Smooth muscle cell (in vitro differentiated cells): Measurements from ENCODE around the gene POLR1A. TPM values are rescaled to one million over a fixed set of nuclear protein-coding genes. Genes with fewer than 3 reads are reported as not detected.
A peak's percentile ranks its signal among the peaks of the same experiment; 100 is the strongest.

Experiments used
- DNase-seq: peaks from one replicate; lab custom pipeline; 2025; ENCODE audit not compliant: unreplicated experiment; lab: John Stamatoyannopoulos, UW
- H2AFZ ChIP-seq: fragments of 200-600 bp; sonication (generic); 2 replicates; pipeline ENCODE4 v1.6.0; 2016; ENCODE audit warnings: antibody characterized with exemption, low read depth, mild to moderate bottlenecking
- H3F3A ChIP-seq: fragments of 200-600 bp; sonication (generic); 2 replicates; pipeline ENCODE4 v1.6.0; 2017; ENCODE audit warnings: antibody characterized with exemption, low read depth
- H3K27ac ChIP-seq: fragments of 200-600 bp; sonication (generic); 2 replicates; pipeline ENCODE4 v1.5.1; 2016; ENCODE audit warnings: low read depth, mild to moderate bottlenecking
- H3K27me3 ChIP-seq: fragments of 200-600 bp; sonication (generic); 2 replicates; pipeline ENCODE4 v1.6.1; 2016; ENCODE audit warnings: low read depth, mild to moderate bottlenecking
- H3K36me3 ChIP-seq: fragments of 200-600 bp; sonication (generic); 2 replicates; pipeline ENCODE4 v1.5.1; 2016; ENCODE audit warnings: low read depth
- H3K4me1 ChIP-seq: fragments of 200-600 bp; sonication (generic); 2 replicates; pipeline ENCODE4 v1.5.1; 2016; ENCODE audit warnings: low read depth
- H3K4me2 ChIP-seq: fragments of 200-600 bp; sonication (generic); 2 replicates; pipeline ENCODE4 v1.6.0; 2016; ENCODE audit warnings: mild to moderate bottlenecking
- H3K4me3 ChIP-seq: fragments of 200-600 bp; sonication (generic); 2 replicates; pipeline ENCODE4 v1.5.1; 2016; ENCODE audit warnings: mild to moderate bottlenecking
- H3K79me2 ChIP-seq: fragments of 200-600 bp; sonication (generic); 2 replicates; pipeline ENCODE4 v1.6.0; 2016; ENCODE audit warnings: low read depth, mild to moderate bottlenecking
- H3K9ac ChIP-seq: fragments of 200-600 bp; sonication (generic); 2 replicates; pipeline ENCODE4 v1.6.0; 2016; ENCODE audit warnings: low read depth
- H3K9me3 ChIP-seq: fragments of 200-600 bp; sonication (generic); replicated peaks from 2 replicates; pipeline ENCODE4 v1.5.1; 2016; ENCODE audit warnings: low read depth
- H4K20me1 ChIP-seq: fragments of 200-600 bp; sonication (generic); 2 replicates; pipeline ENCODE4 v1.6.0; 2016; ENCODE audit warnings: low read depth
- WGBS: methylation state at CpG from one replicate; pipeline ENCODE4 v1.1.7; 2016; ENCODE audit warnings: low lambda C conversion rate; 5-methylcytosine and 5-hydroxymethylcytosine counted together
- polyA plus RNA-seq: library from polyadenylated mRNA; unstranded; fragments of >200 nt; fragmentation: Nextera tagmentation; extraction: Ambion mirVana; gene quantifications from 2 replicates; pipeline ENCODE4 v1.2.1, GENCODE V29; 2016
- total RNA-seq: library from RNA; depleted of rRNA; stranded (reverse); fragments of >200 nt; gene quantifications from 2 replicates; pipeline ENCODE4 v1.2.3, GENCODE V29; 2014
- TF ChIP-seq, protein P1 (sequence below): fragments of 200-600 bp; sonication (generic); IDR thresholded peaks from 2 replicates; pipeline ENCODE4 v1.5.1; 2017; ENCODE audit warnings: borderline replicate concordance, mild to moderate bottlenecking, antibody characterized with exemption; ENCODE audit not compliant: insufficient read depth, poor library complexity, severe bottlenecking

Gene POLR1A
- total and polyA plus RNA-seq, 2 experiments from 2014 or later = 4.9 to 20.8 TPM

- 96% methylated on average over 5 of the region's 5 CpGs for WGBS
- no peak overlapping the region for H3K27ac ChIP-seq
- H4K20me1 ChIP-seq = no peaks in the 10 kb centered on the region
- no peak for DNase-seq
- no peak overlapping the region for H3K4me3 ChIP-seq
- H3K4me1 ChIP-seq = no peaks in the 10 kb centered on the region
- no peak overlapping the region for H3K4me2 ChIP-seq
- no peaks in the 10 kb centered on the region for H3K79me2 ChIP-seq
- no peaks in the 10 kb centered on the region for H3K9me3 ChIP-seq
- H3K9ac ChIP-seq = no peak overlapping the region
- no peak overlapping the region for H2AFZ ChIP-seq
- TF ChIP-seq, protein P1, sequence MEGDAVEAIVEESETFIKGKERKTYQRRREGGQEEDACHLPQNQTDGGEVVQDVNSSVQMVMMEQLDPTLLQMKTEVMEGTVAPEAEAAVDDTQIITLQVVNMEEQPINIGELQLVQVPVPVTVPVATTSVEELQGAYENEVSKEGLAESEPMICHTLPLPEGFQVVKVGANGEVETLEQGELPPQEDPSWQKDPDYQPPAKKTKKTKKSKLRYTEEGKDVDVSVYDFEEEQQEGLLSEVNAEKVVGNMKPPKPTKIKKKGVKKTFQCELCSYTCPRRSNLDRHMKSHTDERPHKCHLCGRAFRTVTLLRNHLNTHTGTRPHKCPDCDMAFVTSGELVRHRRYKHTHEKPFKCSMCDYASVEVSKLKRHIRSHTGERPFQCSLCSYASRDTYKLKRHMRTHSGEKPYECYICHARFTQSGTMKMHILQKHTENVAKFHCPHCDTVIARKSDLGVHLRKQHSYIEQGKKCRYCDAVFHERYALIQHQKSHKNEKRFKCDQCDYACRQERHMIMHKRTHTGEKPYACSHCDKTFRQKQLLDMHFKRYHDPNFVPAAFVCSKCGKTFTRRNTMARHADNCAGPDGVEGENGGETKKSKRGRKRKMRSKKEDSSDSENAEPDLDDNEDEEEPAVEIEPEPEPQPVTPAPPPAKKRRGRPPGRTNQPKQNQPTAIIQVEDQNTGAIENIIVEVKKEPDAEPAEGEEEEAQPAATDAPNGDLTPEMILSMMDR = no peak
- H3K27me3 ChIP-seq = no peaks in the 10 kb centered on the region
- no peaks in the 10 kb centered on the region for H3F3A ChIP-seq
- H3K36me3 ChIP-seq = peaks cover 75% of the 10 kb centered on the region
These were observed 17.7 kb upstream of the POLR1A start for GRCh38 chr2:86123328-86123925.

- Histone ChIP-seq H3K27ac (no peak overlapping the region), H3K79me2 (peaks cover 2% of the 10 kb centered on the region), H3K4me3 (no peak overlapping the region), H3F3A (no peaks in the 10 kb centered on the region), H3K9me3 (no peaks in the 10 kb centered on the region), H3K9ac (no peak overlapping the region), H3K27me3 (no peaks in the 10 kb centered on the region), H2AFZ (no peak overlapping the region), H3K4me1 (peaks cover 5% of the 10 kb centered on the region), H3K4me2 (no peak overlapping the region), H4K20me1 (peaks cover 27% of the 10 kb centered on the region), H3K36me3 (peaks cover 46% of the 10 kb centered on the region)
- DNase-seq = no peak
- TF ChIP-seq, protein P1 = no peak
- WGBS = 98% methylated on average over 2 of the region's 2 CpGs
These were observed 12.4 kb upstream of the POLR1A start for GRCh38 chr2:86118130-86118529.

DNA sequence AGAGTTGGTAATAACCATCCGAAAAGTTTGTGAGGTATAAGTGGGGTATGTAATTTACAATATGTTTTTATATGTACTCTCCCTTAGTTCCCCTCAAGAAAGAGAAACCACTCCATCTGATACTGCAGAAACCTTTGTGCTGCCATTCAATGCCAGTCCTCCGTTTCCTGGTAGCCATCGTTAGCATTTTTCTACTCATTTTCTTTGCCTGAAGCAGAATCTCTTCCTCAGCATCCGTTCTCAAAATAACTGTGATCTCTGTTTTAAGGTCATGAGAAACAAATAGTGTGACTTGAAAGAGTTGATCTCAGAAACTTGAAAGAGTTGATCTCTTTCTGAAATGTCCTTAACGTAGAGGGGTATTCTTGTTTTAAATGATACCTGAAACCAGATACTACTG, 1.3 kb upstream of the POLR1A start:
- TF ChIP-seq, protein P1 = no peak

More for the DNA sequence above, 1.3 kb upstream of the POLR1A start:
- Histone ChIP-seq H3K4me3 (peak overlapping the region; percentile 94), H3K9me3 (no peaks in the 10 kb centered on the region), H3K4me2 (peak overlapping the region; percentile 100), H3K27ac (no peak overlapping the region), H3K4me1 (peaks cover 16% of the 10 kb centered on the region), H2AFZ (peak overlapping the region; percentile 85), H3F3A (no peaks in the 10 kb centered on the region), H3K9ac (peak overlapping the region; percentile 92), H3K79me2 (peaks cover 71% of the 10 kb centered on the region), H3K36me3 (peaks cover 9% of the 10 kb centered on the region), H4K20me1 (peaks cover 7% of the 10 kb centered on the region), H3K27me3 (no peaks in the 10 kb centered on the region)
- WGBS = 16% methylated on average over 5 of the region's 5 CpGs
- no peak for DNase-seq
